ENCODE data around the gene HMGB2.

HMGB2 gene

DNA sequence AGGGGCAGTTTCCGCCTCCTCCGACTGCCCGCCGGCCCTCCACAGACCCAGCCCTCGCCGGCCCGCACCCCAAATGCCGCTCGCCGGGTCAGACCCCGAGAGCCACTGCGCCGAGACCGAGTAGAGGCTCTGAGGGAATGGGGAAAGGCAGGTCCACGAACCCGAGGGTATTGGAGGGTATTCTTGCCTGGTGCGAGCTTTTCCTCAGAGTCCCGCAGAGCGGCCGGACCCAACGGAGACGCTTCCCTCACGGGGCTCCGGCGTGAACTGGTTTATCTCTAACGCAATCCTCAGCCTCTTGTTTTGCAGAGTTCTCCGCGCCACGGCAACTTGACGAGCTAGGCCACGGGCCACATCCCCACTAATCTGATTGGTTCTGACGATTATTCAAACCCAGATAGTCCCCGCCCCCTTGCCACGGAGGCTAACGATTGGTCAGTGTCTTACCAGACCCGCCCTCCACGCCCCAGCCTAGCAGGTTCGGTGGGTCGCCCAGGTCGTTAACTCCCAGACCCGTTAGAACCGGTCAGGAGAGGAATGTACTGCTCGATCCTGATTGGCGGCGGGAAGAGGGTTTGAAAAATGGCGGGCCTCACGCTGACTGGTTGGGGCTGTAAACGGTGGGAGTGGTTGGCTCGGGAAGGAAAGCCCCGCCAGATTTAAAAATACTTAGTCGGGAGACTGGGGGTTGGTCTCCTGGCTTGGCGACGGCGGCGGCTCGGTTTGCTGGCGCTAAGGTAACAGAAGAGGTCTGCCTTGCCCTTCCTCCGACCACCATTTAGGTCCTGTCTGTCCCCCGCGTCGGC is at the start of gene HMGB2:
Gene HMGB2 (minus strand): TSS at position 274 of the 806 bp plus-strand sequence. CDS start 709 bp downstream, outside the sequence.
- peak; percentile 99 to 100 (median 99) for DNase-seq (ENCODE audit: low read depth in 2 of 3, low spot score in 1 of 3)

GRCh38 chr4:173382349-173382748 is 48.2 kb upstream of the HMGB2 start:
- no peak for DNase-seq (ENCODE audit: low read depth in 2 of 3, low spot score in 1 of 3)

DNA sequence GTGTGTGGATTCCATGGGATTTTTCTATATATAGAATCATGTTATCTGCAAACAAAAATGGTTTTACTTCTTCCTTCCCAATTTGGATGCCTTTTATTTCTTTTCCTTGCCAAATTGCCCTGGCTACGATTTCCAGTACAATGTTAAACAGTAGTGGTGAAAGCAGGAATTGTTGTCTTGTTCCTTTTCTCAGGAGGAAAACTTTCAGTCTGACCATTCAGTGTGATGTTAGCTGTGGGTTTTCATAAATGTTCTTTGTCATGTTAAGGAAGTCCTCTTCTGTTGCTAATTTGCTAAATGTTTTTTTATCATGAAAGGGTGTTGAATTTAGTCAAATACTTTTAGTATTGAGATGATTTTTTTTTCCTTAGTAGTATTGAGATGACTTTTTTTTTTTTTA is 47.5 kb upstream of the HMGB2 start:
- DNase-seq (ENCODE audit: low read depth in 2 of 3, low spot score in 1 of 3), result no peak

DNA sequence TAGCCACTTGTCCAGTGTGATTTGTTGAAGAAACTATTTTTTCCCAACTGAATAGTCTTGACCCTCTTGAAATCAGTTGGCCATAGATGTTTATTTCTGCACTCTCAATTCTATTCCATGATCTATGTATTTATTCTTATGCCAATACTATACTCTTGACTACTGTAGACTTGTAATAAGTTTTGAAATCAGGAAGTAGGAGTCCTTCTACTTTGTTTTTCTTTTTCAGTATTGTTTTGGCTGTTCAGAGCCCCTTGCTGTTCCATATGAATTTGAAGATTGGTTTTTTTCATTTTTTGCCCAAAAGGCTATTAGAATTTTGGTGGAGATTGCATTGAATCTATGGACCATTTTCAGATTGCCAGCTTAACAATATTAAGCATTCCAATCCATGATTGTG is 46.8 kb upstream of the HMGB2 start:
- no peak for DNase-seq (ENCODE audit: low read depth in 2 of 3, low spot score in 1 of 3)

- no peak for DNase-seq (ENCODE audit: low read depth in 2 of 3, low spot score in 1 of 3)
These were observed 45.8 kb upstream of the HMGB2 start for GRCh38 chr4:173379929-173380328.

GRCh38 chr4:173374588-173374987 is 40.4 kb upstream of the HMGB2 start:
- DNase-seq (ENCODE audit: low read depth in 2 of 3, low spot score in 1 of 3), result no peak

DNA sequence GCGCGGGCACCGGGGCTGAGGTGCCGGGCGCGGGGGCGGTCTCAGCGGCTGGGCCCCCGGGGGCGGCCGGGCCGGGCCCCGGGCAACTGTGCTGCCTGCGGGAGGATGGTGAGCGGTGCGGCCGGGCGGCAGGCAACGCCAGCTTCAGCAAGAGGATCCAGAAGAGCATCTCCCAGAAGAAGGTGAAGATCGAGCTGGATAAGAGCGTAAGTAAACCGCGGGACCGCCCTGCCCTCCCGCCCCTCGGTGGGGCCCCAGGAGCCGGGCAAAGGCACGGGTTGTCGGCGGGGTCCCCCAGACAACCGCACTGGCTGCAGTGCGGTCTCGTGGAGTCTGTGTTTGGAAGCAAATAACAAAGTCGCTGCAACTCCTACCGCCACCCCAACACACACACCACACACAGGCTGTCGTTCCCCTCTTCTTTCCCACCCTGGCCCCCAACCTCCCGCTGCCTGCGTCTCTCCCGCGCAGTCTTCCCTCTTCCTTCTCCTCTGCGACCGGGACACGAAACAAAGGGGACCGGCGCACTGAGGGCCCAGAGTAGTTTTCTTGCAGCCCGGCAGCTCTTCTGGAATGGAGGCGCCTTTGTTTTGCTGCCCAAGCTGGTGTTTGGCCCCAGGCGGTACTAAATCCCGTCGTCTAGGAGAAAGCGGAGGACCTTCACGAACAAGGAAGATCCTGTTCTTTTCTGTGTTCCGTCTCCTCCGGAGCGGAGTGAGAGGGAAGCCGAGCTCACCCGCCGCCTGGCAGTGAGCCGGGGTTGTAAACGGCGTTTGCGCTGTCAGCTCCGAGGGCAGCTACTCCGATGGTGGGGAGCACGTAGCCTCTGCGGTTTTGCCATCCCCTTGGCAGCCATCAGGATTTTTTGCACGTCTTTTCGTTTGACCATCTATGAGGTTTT is 37.4 kb upstream of the HMGB2 start:
- DNase-seq (ENCODE audit: low read depth in 2 of 3, low spot score in 1 of 3), result peak in 2 of 3 donors; percentile 28 to 29

- DNase-seq (ENCODE audit: low read depth in 2 of 3, low spot score in 1 of 3), result peak; percentile 91 to 95 (median 93)
These were observed 36.5 kb upstream of the HMGB2 start, which contains the start of gene SAP30 for GRCh38 chr4:173370477-173371291. Gene SAP30 (plus strand): TSS chr4:173370954. CDS start chr4:173371183, 229 bp downstream.

- peak; percentile 46 to 51 (median 50) for DNase-seq (ENCODE audit: low read depth in 2 of 3, low spot score in 1 of 3)
These were observed 35.9 kb upstream of the HMGB2 start for GRCh38 chr4:173370130-173370476.

GRCh38 chr4:173367946-173368345 is 33.8 kb upstream of the HMGB2 start:
- no peak for DNase-seq (ENCODE audit: low read depth in 2 of 3, low spot score in 1 of 3)

- DNase-seq (ENCODE audit: low read depth in 2 of 3, low spot score in 1 of 3), result no peak
These were observed 33.1 kb upstream of the HMGB2 start for GRCh38 chr4:173367285-173367684.

DNA sequence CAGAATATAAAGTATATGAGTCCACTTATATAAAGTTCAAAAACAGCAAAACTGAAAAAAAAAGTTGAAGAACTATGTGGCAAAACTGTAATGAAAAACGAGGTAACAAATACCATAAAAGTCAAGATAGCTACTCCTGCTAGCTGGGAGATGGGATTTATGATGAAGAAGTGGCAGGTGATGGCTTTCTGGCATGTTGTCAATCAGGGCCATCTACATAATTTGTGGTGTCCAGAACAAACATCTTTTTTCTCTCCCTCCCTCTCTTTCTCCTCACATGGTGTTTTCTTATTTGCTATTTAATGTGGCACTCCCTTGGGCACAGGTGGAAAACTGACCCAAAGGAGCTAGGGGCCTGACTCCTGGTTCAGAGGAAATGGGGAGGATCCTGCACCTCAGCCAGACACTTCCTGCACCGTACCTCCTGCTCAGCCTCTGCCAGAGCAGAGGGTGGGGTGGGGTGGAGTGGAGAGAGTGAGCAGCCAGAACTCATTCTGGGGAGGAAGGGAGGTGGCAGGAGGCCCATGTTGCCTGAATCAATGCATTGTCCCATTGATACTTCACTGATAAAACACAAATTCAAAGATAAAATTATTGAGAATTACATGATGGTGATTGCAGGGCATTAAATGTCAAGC is 31.3 kb upstream of the HMGB2 start:
- DNase-seq (ENCODE audit: low read depth in 2 of 3, low spot score in 1 of 3), result no peak

DNA sequence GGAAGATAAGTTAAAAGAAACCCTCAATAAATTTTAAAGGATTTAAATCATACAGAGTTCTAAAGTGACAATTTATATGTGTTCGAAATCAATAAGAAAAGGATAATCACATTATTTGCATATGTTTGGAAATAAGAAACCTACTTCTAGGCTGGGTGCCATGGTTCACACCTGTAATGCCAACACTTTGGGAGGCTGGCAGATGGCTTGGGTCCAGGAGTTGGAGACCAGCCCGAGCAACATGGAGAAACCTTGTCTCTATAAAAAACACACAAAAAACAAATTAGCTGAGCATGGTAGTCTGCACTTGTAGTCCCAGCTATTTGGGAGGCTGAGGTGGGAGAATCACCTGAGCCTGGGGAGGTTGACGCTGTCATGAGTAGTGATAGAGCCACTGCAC is 28.5 kb upstream of the HMGB2 start:
- no peak for DNase-seq (ENCODE audit: low read depth in 2 of 3, low spot score in 1 of 3)

DNA sequence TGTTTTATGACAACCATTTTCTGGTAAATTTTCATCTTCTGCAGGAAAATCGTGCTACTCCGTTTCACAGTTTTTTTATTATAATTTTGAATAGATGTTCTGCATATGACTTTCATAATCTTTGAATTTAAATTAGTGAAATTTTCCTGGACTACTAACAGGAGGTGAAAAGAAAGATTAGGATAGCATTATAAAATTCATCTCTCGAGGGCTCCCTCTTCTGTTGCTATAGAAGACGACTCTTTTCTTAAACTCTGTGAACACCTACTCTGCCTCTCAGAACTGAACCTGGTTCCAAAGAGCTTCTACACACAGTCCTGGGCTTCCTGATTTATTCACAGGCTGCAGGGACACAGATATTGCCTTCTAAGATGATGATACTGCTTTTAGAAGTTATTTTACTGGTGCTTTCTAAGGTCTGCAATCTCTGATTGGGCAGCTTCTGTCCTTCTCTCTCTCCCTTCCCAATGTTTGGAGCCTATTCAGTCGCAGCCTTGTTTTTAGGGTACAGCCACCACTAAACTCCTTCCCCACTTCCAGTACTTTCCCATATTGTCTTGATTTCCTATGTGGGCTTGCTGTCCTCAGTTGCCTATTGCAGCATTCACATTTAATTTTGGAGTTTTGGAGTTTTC is 26.5 kb upstream of the HMGB2 start:
- no peak for DNase-seq (ENCODE audit: low read depth in 2 of 3, low spot score in 1 of 3)

DNA sequence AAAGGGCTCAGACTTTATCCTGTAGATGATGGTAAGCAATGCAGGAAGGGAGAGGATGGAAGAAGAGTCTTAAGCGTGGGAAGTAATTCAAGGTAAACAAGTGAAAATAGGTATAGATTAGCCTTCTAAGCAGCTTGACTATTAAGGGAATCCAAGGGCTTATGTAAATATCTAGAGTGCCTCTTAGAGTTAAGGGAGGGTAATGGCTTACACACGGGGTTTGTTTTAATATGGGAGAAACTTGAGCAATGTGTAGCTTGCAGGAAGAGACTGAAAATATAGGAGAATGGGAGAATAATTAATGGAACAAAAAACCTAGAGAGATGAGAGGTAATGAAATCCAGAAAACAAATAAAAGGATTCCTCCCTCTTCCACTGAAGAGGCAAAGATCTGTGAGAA is 23.8 kb upstream of the HMGB2 start:
- DNase-seq (ENCODE audit: low read depth in 2 of 3, low spot score in 1 of 3), result no peak

- DNase-seq (ENCODE audit: low read depth in 2 of 3, low spot score in 1 of 3), result no peak
These were observed 13.3 kb upstream of the HMGB2 start for GRCh38 chr4:173347467-173347866.

DNA sequence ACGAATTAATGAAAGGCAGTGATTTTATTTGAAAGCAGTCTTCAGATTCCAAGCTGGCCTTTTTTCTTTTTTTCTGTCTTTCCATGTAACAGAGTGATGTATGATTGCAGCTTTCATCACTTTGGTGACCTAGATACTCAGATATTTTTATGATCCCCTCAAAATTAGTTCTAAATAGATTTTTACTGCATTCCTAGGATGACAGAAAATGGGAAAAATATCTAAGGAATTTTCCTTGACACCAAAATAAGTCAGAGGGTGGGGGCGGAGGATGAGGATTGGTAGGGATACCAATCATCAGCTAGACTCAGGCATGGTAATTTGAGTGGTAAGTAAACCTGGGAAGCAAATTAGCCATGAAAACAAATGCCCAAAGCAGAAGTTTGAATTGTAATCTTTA is 11.9 kb upstream of the HMGB2 start:
- no peak for DNase-seq (ENCODE audit: low read depth in 2 of 3, low spot score in 1 of 3)

GRCh38 chr4:173345648-173346047 is 11.5 kb upstream of the HMGB2 start:
- no peak for DNase-seq (ENCODE audit: low read depth in 2 of 3, low spot score in 1 of 3)

DNA sequence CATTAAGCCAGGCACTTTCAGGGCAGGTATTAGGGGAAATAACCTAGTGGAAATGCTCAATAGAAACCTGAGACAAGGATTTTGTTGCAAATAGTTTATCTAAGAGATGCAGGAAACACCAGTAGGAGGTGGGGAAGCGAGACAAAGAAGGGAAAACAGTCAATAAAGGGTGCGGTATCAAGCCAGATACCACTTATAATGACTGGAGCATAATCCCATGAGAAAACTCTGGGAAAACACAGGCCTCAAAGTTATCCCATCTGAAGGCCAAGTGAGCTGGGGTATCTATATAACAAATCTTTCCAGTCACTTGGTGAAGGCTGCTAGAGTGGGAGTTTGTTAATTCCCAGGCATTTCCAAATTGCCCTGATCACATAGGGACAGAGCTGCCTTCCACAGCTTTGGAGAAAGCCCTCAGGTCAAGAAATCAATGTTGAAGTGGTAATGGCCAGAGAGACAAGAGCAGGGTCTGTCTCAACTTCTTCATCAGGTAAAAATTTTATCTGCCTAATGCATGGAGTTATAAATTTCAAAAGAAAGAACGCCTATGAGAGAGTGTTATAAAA is 9.8 kb upstream of the HMGB2 start:
- DNase-seq (ENCODE audit: low read depth in 2 of 3, low spot score in 1 of 3), result no peak

- DNase-seq (ENCODE audit: low read depth in 2 of 3, low spot score in 1 of 3), result no peak
These were observed 3.3 kb upstream of the HMGB2 start for GRCh38 chr4:173337463-173337862.

Data from stimulated activated CD4-positive, alpha-beta T cell treated with anti-CD3 and anti-CD28 coated beads, Interleukin-12 subunit alpha, Interleukin-12 subunit beta, amount 100 ng/mL, for 48 hours (primary cell).